Ovary (tissue), 9 donors: ENCODE results near the gene RPA4. TPM values are rescaled to one million over a fixed set of nuclear protein-coding genes. Genes with fewer than 3 reads are reported as not detected.

Source experiments
- DNase-seq, 5 donors: peaks; one replicate each; pipeline ENCODE4 v3.0.0-alpha.2; 2019 to 2020
- H3K27ac ChIP-seq, 2 donors: fragments of 200-600 bp; one replicate each; pipeline versions ENCODE4 v1.5.1 to v1.8.0; 2019 to 2022
- H3K27me3 ChIP-seq: fragments of 200-600 bp; one replicate; pipeline ENCODE4 v1.8.0; 2022
- H3K36me3 ChIP-seq: fragments of 200-600 bp; sonication (generic); one replicate; pipeline ENCODE4 v1.5.1; 2019
- H3K4me1 ChIP-seq: one replicate; pipeline ENCODE4 v1.8.1; 2013; ENCODE audit warnings: mild to moderate bottlenecking, moderate library complexity; ENCODE audit not compliant: insufficient read depth
- H3K4me3 ChIP-seq: fragments of 200-600 bp; sonication (generic); one replicate; pipeline ENCODE4 v1.5.1; 2017
- H3K9me3 ChIP-seq, 2 donors: fragments of 200-600 bp in 1 of 2; sonication (generic) in 1 of 2; one replicate each; pipeline versions ENCODE4 v1.5.1 to v1.8.1; 2013 to 2019; ENCODE audit warnings: mild to moderate bottlenecking in 1 of 2, moderate library complexity in 1 of 2
- EP300 ChIP-seq: sonication (generic); formaldehyde crosslinking; IDR thresholded peaks from one replicate; pipeline ENCODE4 v1.6.1; 2017; ENCODE audit warnings: antibody characterized with exemption
- POLR2A ChIP-seq: fragments of 450-650 bp; IDR thresholded peaks from one replicate; pipeline ENCODE4 v1.6.1; 2017; ENCODE audit warnings: antibody characterized with exemption, mild to moderate bottlenecking, moderate library complexity
- WGBS, 3 donors: extraction: QIAGEN DNeasy Blood & Tissue Kit in 1 of 3; methylation state at CpG; one replicate each; pipeline versions ENCODE4 v1.1.5 to v1.1.7; 2013 to 2017; 5-methylcytosine and 5-hydroxymethylcytosine counted together
- intact Hi-C, 4 donors: fragments of 100-400 bp; cut with DNase I; formaldehyde crosslinking; loops; one replicate each; pipeline versions ENCODE4 v1.11.0 to v1.15.1; 2022 to 2023
- polyA plus RNA-seq, 2 donors: library from polyadenylated mRNA; stranded (reverse); fragments of 200-250 nt in 1 of 2; fragments of 350-450 nt in 1 of 2; fragmentation: Illumina TruSeq in 1 of 2; extraction: RNeasy Lipid Tissue Mini Kit (QIAGEN cat#74804) in 1 of 2; gene quantifications; one replicate each; pipeline ENCODE4 v1.2.3, GENCODE V29; 2013 to 2014
- total RNA-seq, 7 donors: library from RNA; depleted of rRNA in 2 of 7; stranded (reverse); fragments of >200 nt in 2 of 7; fragmentation: NEBNext Ultra II Directional in 3 of 7; extraction: Animal tissue kit (Norgen Biotek cat#: 25700) in 3 of 7; gene quantifications; one replicate each; pipeline versions ENCODE4 v1.1.0 to v1.2.4, GENCODE V29; 2016 to 2023
- TF ChIP-seq, protein P1 (sequence below), 3 donors: fragments of 450-650 bp in 2 of 3; fragments of 200-600 bp in 1 of 3; IDR thresholded peaks; one replicate each; pipeline versions ENCODE4 v1.5.1 to v1.8.0; 2016 to 2022; ENCODE audit warnings: antibody characterized with exemption in 3 of 3, mild to moderate bottlenecking in 1 of 3
- donor health status: DM: no; HTN: no; CAD: no; lungs with moderate emphysema.
- donor health status: DM: no; HTN: no; CAD: no.
- donor health status: Bipolar disorder and iron deficiency.
- donor health status: DM: yes; HTN: yes; CAD: no.
- donor health status: DM: no; HTN: no; CAD: no.
- donor health status: DM: yes; HTN: yes; CAD: no.

Gene RPA4
- total and polyA plus RNA-seq, 9 donors = 0.08 to 3.7 (median 1.1) TPM; not detected in 1

DNA sequence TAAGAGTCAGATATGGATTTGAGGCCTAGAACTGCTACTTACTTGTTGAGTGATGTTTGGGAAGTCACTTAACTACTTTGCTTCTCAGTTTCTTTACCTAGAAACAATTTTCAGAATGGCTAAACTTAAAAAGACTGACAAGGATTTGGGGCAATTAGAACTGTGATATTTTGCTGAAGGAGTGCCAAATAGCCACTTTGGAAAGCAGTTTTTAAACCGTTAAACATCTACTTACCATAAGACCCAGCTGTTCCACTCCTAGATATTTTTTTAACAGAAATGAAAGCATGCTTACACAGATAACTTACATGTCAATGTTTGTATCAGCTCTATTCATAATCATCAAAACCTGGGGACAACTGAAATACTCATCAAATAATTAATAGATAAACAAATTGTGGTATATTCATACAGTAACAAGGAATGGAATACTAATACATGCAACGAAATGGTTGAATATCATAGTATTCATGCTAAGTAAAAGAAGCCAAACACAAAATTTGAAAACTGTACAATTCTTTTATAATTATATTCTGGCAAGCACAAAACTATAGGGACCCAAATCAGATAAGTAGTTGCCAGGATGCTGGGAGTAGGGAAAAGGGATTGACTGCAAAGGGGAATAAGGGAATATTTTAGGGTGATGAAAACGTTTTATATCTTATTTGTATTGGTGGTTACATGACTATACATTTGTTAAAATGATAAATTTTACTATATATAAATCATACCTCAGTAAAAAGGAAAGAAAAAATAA lies 24.0 kb downstream of the RPA4 start:
- Histone ChIP-seq H3K36me3 (no peaks in the 10 kb centered on the region), H3K4me3 (no peak overlapping the region), H3K27me3 (no peaks in the 10 kb centered on the region), H3K9me3 (no peaks in the 10 kb centered on the region), H3K27ac (no peak overlapping the region), H3K4me1 (no peaks in the 10 kb centered on the region)
- intact Hi-C loops = no loop called here
- 34 to 37% (median 36%) methylated on average over 3 of the region's 3 CpGs for WGBS, 3 donors
- DNase-seq = no peak
- TF ChIP-seq, protein P1, sequence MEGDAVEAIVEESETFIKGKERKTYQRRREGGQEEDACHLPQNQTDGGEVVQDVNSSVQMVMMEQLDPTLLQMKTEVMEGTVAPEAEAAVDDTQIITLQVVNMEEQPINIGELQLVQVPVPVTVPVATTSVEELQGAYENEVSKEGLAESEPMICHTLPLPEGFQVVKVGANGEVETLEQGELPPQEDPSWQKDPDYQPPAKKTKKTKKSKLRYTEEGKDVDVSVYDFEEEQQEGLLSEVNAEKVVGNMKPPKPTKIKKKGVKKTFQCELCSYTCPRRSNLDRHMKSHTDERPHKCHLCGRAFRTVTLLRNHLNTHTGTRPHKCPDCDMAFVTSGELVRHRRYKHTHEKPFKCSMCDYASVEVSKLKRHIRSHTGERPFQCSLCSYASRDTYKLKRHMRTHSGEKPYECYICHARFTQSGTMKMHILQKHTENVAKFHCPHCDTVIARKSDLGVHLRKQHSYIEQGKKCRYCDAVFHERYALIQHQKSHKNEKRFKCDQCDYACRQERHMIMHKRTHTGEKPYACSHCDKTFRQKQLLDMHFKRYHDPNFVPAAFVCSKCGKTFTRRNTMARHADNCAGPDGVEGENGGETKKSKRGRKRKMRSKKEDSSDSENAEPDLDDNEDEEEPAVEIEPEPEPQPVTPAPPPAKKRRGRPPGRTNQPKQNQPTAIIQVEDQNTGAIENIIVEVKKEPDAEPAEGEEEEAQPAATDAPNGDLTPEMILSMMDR (IDR thresholded peaks at IDR 0.05) = no peak
- TF ChIP-seq POLR2A (no peak), EP300 (no peak)

DNA sequence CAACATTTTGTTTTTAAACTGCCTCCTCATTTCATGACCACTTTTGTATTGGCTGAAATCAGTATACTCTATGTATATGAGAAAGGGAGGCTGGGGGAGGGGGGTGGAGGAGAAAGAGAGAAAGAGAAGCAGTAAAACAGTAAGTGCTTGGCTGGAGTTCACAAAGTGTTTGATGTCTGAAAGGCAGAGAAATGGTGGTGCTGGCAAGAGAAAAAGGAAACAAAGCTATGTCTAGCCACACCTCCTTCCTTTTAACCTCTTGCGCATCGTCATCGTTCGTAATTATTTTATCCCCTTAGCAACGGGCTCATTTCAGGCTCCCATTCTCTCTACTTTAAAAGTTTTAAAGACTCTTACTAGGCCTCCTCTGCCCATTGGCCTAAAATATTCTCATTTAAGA lies 25.6 kb downstream of the RPA4 start:
- intact Hi-C loops = no loop called here
- 76 to 82% (median 80%) methylated on average over 5 of the region's 5 CpGs for WGBS, 3 donors
- Histone ChIP-seq H3K4me1 (no peaks in the 10 kb centered on the region), H3K4me3 (no peak overlapping the region), H3K27ac (no peak overlapping the region), H3K27me3 (no peaks in the 10 kb centered on the region), H3K36me3 (no peaks in the 10 kb centered on the region), H3K9me3 (no peaks in the 10 kb centered on the region)
- no peak for TF ChIP-seq EP300
- TF ChIP-seq, protein P1 (IDR thresholded peaks at IDR 0.05) = no peak
- no peak for TF ChIP-seq POLR2A
- DNase-seq = no peak

DNA sequence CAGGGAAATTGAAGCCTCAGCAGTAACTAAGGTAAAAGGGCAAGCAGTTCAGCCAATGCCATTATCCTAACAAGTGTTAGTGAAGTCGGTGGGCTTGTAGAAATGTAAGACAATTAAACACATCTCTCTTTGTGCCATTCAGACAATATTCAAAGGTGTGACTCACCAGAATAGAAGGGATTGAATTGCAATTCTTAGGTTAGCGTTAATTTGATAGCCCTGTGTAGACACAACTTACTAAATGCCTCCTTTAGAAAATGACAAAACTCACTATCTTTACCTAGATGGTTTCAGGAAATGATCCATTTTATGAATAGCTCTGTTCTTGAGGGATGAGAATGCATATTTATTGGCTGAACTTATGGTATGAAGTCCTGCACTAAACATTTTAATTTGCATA lies 35.2 kb downstream of the RPA4 start:
- Histone ChIP-seq H3K36me3 (no peaks in the 10 kb centered on the region), H3K4me3 (no peak overlapping the region), H3K9me3 (no peaks in the 10 kb centered on the region), H3K27me3 (no peaks in the 10 kb centered on the region), H3K27ac (no peak overlapping the region), H3K4me1 (no peaks in the 10 kb centered on the region)
- no peak for DNase-seq
- intact Hi-C loops = no loop called here
- WGBS, 3 donors = 81 to 86% (median 81%) methylated on average over 2 of the region's 2 CpGs
- TF ChIP-seq EP300 (no peak), POLR2A (no peak)
- TF ChIP-seq, protein P1 (IDR thresholded peaks at IDR 0.05) = no peak

DNA sequence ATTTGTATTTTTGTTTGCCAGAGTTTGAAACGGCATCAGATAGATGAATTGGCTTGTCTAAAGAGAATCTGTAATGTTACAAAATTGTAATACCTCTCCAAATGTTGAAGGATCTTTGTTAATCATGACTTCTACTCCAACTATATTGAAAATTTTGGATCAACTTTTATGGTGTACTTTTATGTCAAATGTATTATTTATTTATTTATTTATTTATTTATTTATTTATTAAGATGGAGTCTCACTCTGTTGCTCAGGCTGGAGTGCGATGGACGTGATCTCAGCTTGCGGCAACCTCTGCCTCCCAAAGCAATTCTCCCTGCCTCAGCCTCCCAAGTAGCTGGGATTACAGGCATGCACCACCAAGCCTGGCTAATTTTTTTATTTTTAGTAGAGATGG lies 36.0 kb downstream of the RPA4 start:
- H3K27me3 ChIP-seq = no peaks in the 10 kb centered on the region
- no peaks in the 10 kb centered on the region for H3K9me3 ChIP-seq
- H3K27ac ChIP-seq = no peak overlapping the region
- no peaks in the 10 kb centered on the region for H3K4me1 ChIP-seq
- intact Hi-C loops = no loop called here
- H3K36me3 ChIP-seq = no peaks in the 10 kb centered on the region
- H3K4me3 ChIP-seq = no peak overlapping the region
- TF ChIP-seq, protein P1 (IDR thresholded peaks at IDR 0.05) = no peak
- TF ChIP-seq POLR2A (no peak), EP300 (no peak)
- 87 to 91% (median 90%) methylated on average over 4 of the region's 4 CpGs for WGBS, 3 donors
- no peak for DNase-seq
